KMS-11 (cell line): ENCODE data around the gene GALNS.

Experiments used
- H2AFZ ChIP-seq: fragments of 200-600 bp; sonication (generic); 2 replicates; pipeline ENCODE4 v1.6.1; 2016; ENCODE audit warnings: antibody characterized with exemption, mixed run types, low read depth
- H3K27ac ChIP-seq: fragments of 200-600 bp; sonication (generic); 2 replicates; pipeline ENCODE4 v1.6.1; 2016; ENCODE audit warnings: mild to moderate bottlenecking, mixed run types
- H3K27me3 ChIP-seq: fragments of 200-600 bp; sonication (generic); 2 replicates; pipeline ENCODE4 v1.6.1; 2017; ENCODE audit warnings: mild to moderate bottlenecking, low read depth, mixed run types, moderate library complexity; ENCODE audit not compliant: insufficient read depth
- H3K36me3 ChIP-seq: fragments of 200-600 bp; sonication (generic); 2 replicates; pipeline ENCODE4 v1.6.1; 2017; ENCODE audit warnings: mild to moderate bottlenecking, mixed run types; ENCODE audit not compliant: insufficient read depth
- H3K4me1 ChIP-seq: fragments of 200-600 bp; sonication (generic); 2 replicates; pipeline ENCODE4 v1.6.1; 2016; ENCODE audit warnings: mild to moderate bottlenecking, low read depth, mixed run types; ENCODE audit not compliant: poor library complexity, severe bottlenecking
- H3K4me2 ChIP-seq: fragments of 200-600 bp; sonication (generic); 2 replicates; pipeline ENCODE4 v1.7.0; 2016; ENCODE audit warnings: mild to moderate bottlenecking, mixed run types
- H3K4me3 ChIP-seq: fragments of 200-600 bp; sonication (generic); IDR thresholded peaks from 2 replicates; pipeline ENCODE4 v1.6.1; 2017; ENCODE audit warnings: low read depth, low read length, mixed read lengths; ENCODE audit not compliant: insufficient read depth
- H3K79me2 ChIP-seq: fragments of 200-600 bp; sonication (generic); 2 replicates; pipeline ENCODE4 v1.6.1; 2016; ENCODE audit warnings: low read depth, mixed run types; ENCODE audit not compliant: insufficient read depth
- H3K9ac ChIP-seq: fragments of 200-600 bp; sonication (generic); 2 replicates; pipeline ENCODE4 v1.6.1; 2016; ENCODE audit warnings: mild to moderate bottlenecking, mixed run types
- H4K20me1 ChIP-seq: fragments of 200-600 bp; sonication (generic); 2 replicates; pipeline ENCODE4 v1.6.1; 2016; ENCODE audit warnings: mild to moderate bottlenecking, mixed run types; ENCODE audit not compliant: insufficient read depth
- TF ChIP-seq, protein P1 (sequence below): fragments of 200-600 bp; sonication (generic); conservative IDR thresholded peaks from 2 replicates; pipeline ENCODE4 v1.6.1; 2017; ENCODE audit warnings: low read depth, mild to moderate bottlenecking, antibody characterized with exemption, low read length, moderate library complexity, mixed read lengths

Gene GALNS

DNA sequence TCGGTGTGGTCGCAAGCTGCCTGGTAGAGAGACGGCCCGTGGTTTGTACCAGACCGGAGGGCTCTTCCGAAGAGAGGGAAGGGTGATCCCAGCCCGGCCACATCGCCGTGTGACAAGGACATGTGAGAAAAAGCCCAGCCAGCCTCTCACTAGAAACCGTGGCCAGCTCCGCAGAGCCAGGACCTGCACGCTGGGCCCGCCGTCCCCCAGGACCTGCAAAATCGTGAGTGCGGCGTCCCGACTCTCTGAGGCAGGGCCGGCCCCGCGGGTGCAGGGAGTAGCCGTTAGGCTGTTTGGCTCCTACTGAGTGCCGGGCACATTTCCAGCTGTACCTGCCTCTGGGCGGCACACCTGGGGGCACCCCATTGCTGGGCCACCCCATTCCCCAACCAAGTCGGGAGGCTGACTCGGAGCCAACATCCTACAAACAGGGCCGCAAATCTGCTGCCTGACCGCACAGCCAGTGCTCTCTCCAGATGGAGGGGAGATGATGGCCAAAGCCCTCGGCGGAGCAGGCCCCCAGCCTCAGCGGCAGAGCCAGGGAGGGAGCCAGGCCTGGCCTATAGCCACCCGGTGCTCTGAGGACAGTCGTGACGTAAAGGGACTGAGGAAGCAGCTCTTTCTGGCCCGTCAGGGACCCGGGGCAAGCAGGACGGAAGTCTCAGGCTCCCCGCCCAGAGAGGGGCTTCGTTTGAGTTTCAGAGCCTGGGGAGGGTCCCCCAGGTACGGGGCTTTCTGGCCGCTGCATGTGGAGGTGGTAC lies 43.3 kb upstream of the GALNS start:
- Histone ChIP-seq H2AFZ (no peak overlapping the region), H3K4me1 (peaks cover 11% of the 10 kb centered on the region), H4K20me1 (no peaks in the 10 kb centered on the region), H3K79me2 (no peaks in the 10 kb centered on the region), H3K4me3 (no peak overlapping the region), H3K36me3 (no peaks in the 10 kb centered on the region), H3K27me3 (peaks cover 51% of the 10 kb centered on the region), H3K4me2 (no peak overlapping the region), H3K27ac (no peak overlapping the region), H3K9ac (no peak overlapping the region)
- TF ChIP-seq, protein P1, sequence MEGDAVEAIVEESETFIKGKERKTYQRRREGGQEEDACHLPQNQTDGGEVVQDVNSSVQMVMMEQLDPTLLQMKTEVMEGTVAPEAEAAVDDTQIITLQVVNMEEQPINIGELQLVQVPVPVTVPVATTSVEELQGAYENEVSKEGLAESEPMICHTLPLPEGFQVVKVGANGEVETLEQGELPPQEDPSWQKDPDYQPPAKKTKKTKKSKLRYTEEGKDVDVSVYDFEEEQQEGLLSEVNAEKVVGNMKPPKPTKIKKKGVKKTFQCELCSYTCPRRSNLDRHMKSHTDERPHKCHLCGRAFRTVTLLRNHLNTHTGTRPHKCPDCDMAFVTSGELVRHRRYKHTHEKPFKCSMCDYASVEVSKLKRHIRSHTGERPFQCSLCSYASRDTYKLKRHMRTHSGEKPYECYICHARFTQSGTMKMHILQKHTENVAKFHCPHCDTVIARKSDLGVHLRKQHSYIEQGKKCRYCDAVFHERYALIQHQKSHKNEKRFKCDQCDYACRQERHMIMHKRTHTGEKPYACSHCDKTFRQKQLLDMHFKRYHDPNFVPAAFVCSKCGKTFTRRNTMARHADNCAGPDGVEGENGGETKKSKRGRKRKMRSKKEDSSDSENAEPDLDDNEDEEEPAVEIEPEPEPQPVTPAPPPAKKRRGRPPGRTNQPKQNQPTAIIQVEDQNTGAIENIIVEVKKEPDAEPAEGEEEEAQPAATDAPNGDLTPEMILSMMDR: no peak

DNA sequence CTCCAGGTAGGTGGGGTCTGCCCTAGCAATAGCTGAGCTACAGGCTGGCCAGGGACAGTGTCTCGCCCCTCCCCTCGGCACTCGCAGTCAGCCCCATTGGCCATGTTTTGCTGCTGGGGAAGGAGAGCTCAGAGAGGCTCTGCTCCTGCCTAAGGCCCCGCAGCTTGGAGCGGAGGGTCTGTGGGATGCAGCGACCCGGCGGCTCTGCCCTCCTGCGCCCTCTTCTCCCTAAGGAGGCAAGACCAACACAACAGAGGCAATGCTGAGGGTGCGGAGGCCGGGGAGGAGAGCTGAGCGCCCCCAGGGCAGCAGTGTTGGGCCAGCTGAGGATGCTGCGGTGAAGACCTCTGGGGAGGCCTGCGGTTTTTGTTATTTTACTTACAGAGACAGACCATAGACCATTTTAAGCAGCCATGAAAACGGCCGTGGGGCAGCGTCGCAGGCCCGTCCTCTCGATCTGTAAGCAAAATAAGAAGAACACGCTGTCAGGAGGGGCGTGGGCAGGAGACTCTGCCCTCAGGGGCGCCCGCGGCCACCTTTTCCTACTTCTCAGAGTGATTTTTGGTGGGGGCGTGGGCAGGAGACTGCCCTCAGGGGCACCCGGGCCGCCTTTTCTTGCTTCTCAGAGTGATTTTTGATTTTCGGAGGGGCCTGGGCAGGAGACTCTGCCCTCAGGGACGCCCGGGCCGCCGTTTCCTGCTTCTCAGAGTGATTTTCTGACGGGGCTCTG lies 41.1 kb upstream of the GALNS start:
- Histone ChIP-seq H4K20me1 (no peaks in the 10 kb centered on the region), H3K9ac (no peak overlapping the region), H3K4me2 (no peak overlapping the region), H2AFZ (no peak overlapping the region), H3K36me3 (no peaks in the 10 kb centered on the region), H3K4me3 (no peak overlapping the region), H3K79me2 (no peaks in the 10 kb centered on the region), H3K4me1 (peaks cover 11% of the 10 kb centered on the region), H3K27ac (no peak overlapping the region), H3K27me3 (peaks cover 54% of the 10 kb centered on the region)
- TF ChIP-seq, protein P1: no peak

DNA sequence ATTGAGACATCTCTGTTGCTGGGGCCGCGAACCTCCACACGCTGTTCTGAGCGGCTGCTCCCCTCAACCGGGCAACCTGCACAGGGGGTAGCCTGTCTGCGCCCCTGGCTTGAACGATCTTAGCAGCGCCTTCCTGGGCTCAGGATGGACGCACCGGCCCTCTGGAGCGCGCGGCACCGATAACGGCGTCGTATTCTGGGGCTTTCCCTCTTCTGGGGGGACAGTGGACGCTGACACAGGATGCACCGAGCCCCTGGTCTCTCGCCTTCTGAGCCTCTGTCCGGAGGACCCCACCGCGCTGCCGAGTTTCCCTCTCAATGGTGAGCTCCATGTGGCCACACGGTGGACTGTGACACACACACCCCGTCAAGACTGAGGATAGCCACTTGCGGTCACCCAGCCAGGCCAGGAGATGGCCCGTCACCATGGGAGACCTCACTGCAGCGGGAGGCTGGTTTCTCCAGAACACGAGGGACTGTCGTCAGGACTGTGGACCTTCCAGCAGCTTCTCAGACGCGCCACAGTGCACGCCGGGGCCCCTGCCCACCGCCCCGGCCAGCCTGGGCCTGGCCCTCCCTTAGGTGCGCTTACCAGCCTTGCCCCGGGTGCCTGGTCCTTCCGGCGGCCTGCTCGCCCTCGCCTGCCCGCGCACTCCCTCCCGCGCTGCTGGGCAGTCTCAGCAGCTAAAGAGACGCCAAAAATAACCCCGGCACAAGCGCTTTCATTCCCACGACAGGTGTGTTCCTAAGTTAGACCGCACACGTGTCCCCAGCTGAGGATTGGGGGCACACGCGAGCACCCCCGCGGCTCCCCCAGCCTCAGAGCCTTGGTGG lies 39.7 kb upstream of the GALNS start:
- Histone ChIP-seq H3K27ac (no peak overlapping the region), H3K4me3 (no peak overlapping the region), H3K4me1 (no peaks in the 10 kb centered on the region)

DNA sequence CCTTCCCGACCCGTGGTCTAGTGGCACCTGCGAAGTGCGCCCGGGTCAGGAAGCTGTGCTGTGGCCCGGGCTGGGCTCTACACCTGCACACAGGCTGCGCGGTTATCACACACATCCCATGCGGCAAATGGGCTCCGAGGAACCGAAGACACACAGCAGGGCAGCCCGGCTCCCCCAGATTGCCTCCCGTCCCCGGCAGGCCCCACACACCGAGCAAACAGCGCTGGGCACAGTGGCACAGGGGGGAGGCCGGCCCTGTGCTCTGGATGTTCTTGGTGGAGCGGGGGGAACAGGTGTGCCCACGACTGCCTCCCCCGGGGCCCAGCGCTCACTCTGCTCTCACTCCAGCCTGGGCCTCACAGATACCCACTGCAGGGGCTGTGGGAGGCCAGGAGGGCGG lies 38.6 kb upstream of the GALNS start:
- H3K79me2 ChIP-seq: no peaks in the 10 kb centered on the region
- no peaks in the 10 kb centered on the region for H4K20me1 ChIP-seq
- no peak overlapping the region for H3K4me3 ChIP-seq
- peaks cover 69% of the 10 kb centered on the region for H3K27me3 ChIP-seq
- H3K4me1 ChIP-seq: no peaks in the 10 kb centered on the region
- H3K4me2 ChIP-seq: no peak overlapping the region
- TF ChIP-seq, protein P1: no peak
- no peak overlapping the region for H3K27ac ChIP-seq
- H3K36me3 ChIP-seq: no peaks in the 10 kb centered on the region
- no peak overlapping the region for H3K9ac ChIP-seq
- H2AFZ ChIP-seq: no peak overlapping the region

More for the DNA sequence above, 39.7 kb upstream of the GALNS start:
- no peaks in the 10 kb centered on the region for H4K20me1 ChIP-seq
- TF ChIP-seq, protein P1: no peak
- H3K27me3 ChIP-seq: peaks cover 66% of the 10 kb centered on the region
- no peak overlapping the region for H3K4me2 ChIP-seq
- no peak overlapping the region for H2AFZ ChIP-seq
- no peaks in the 10 kb centered on the region for H3K79me2 ChIP-seq
- H3K9ac ChIP-seq: no peak overlapping the region
- H3K36me3 ChIP-seq: no peaks in the 10 kb centered on the region
